Breast epithelium (tissue), 3 donors: ENCODE measurements around the gene ADD1.

Experiments used
- POLR2A ChIP-seq: fragments of 450-650 bp; IDR thresholded peaks from one replicate; pipeline ENCODE4 v1.6.1; 2016; ENCODE audit warnings: antibody characterized with exemption, mild to moderate bottlenecking, moderate library complexity
- POLR2AphosphoS5 ChIP-seq, 3 donors: sonication (generic); formaldehyde crosslinking; IDR thresholded peaks; one replicate each; pipeline ENCODE4 v1.6.1; 2017; ENCODE audit warnings: antibody characterized with exemption in 3 of 3
- TF ChIP-seq, protein P1 (sequence below), 3 donors: fragments of 450-650 bp; IDR thresholded peaks; one replicate each; pipeline ENCODE4 v1.5.1; 2016 to 2017; ENCODE audit warnings: antibody characterized with exemption in 3 of 3, mild to moderate bottlenecking in 3 of 3, moderate library complexity in 3 of 3

DNA sequence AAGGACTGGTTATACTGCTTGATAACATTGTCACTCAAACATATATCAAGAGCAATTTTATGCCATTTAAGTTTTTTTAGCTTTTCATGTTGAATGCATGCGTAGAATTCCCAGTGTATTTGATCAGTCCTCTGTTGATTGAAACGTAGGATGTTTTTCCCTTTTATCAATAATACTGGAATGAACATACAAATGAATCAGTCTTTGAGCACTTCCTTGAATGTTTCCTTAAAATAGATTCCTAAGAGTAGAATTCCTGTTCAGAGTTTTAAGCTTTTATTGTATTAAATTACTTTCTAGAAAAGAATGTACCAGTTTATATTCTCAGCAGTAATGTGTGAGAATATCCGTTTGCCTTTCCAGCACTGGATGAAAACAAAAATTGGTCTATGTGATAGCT is 37.8 kb downstream of the ADD1 start:
- TF ChIP-seq, protein P1, sequence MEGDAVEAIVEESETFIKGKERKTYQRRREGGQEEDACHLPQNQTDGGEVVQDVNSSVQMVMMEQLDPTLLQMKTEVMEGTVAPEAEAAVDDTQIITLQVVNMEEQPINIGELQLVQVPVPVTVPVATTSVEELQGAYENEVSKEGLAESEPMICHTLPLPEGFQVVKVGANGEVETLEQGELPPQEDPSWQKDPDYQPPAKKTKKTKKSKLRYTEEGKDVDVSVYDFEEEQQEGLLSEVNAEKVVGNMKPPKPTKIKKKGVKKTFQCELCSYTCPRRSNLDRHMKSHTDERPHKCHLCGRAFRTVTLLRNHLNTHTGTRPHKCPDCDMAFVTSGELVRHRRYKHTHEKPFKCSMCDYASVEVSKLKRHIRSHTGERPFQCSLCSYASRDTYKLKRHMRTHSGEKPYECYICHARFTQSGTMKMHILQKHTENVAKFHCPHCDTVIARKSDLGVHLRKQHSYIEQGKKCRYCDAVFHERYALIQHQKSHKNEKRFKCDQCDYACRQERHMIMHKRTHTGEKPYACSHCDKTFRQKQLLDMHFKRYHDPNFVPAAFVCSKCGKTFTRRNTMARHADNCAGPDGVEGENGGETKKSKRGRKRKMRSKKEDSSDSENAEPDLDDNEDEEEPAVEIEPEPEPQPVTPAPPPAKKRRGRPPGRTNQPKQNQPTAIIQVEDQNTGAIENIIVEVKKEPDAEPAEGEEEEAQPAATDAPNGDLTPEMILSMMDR (IDR thresholded peaks at IDR 0.05): no peak
- TF ChIP-seq POLR2AphosphoS5 (IDR thresholded peaks at IDR 0.05) (no peak), POLR2A (no peak)
